ENCODE measurements around the gene PPP2R2C.

PPP2R2C gene

GRCh38 chr4:6293661-6294060 is 178.8 kb downstream of the PPP2R2C start:
- no peak for TF ChIP-seq CTCF (IDR thresholded peaks at IDR 0.05; ENCODE audit: insufficient read depth, missing control alignments)
- DNase-seq (ENCODE audit: insufficient read length, low spot score) (no peak), FAIRE-seq (no peak)

- no peak for FAIRE-seq
- no peak for TF ChIP-seq CTCF (IDR thresholded peaks at IDR 0.05; ENCODE audit: insufficient read depth, missing control alignments)
Measured at GRCh38 chr4:6293097-6293445, 179.3 kb downstream of the PPP2R2C start.

GRCh38 chr4:6292376-6293096 is 179.9 kb downstream of the PPP2R2C start:
- TF ChIP-seq CTCF (IDR thresholded peaks at IDR 0.05; ENCODE audit: insufficient read depth, missing control alignments): no peak
- no peak for DNase-seq (ENCODE audit: insufficient read length, low spot score)
- no peak for FAIRE-seq

More at GRCh38 chr4:6293097-6293445, 179.3 kb downstream of the PPP2R2C start:
- DNase-seq (ENCODE audit: insufficient read length, low spot score): no peak

- DNase-seq (ENCODE audit: insufficient read length, low spot score): no peak
- no peak for FAIRE-seq
- no peak for TF ChIP-seq CTCF (IDR thresholded peaks at IDR 0.05; ENCODE audit: insufficient read depth, missing control alignments)
Measured at GRCh38 chr4:6291784-6292297, 180.6 kb downstream of the PPP2R2C start.

- TF ChIP-seq CTCF (IDR thresholded peaks at IDR 0.05; ENCODE audit: insufficient read depth, missing control alignments): no peak
- no peak for DNase-seq (ENCODE audit: insufficient read length, low spot score)
- no peak for FAIRE-seq
Measured at GRCh38 chr4:6290769-6291547, 181.5 kb downstream of the PPP2R2C start.

- TF ChIP-seq CTCF (IDR thresholded peaks at IDR 0.05; ENCODE audit: insufficient read depth, missing control alignments): no peak
- DNase-seq (ENCODE audit: insufficient read length, low spot score) (no peak), FAIRE-seq (no peak)
Measured at GRCh38 chr4:6290256-6290655, 182.2 kb downstream of the PPP2R2C start.

GRCh38 chr4:6288871-6289270 is 183.5 kb downstream of the PPP2R2C start:
- FAIRE-seq (no peak), DNase-seq (ENCODE audit: insufficient read length, low spot score) (no peak)
- TF ChIP-seq CTCF (IDR thresholded peaks at IDR 0.05; ENCODE audit: insufficient read depth, missing control alignments): no peak

Data from D721Med (cell line).